Measurements from ENCODE around the gene ETFRF1. TPM values are rescaled to one million over a fixed set of nuclear protein-coding genes. Genes with fewer than 3 reads are reported as not detected.

Gene ETFRF1
- polyA plus RNA-seq, 1 donor from 2014 or later, result 81.8 TPM

- H3K9ac ChIP-seq (ENCODE audit: low read length), result no peak overlapping the region
- TF ChIP-seq, protein P1, sequence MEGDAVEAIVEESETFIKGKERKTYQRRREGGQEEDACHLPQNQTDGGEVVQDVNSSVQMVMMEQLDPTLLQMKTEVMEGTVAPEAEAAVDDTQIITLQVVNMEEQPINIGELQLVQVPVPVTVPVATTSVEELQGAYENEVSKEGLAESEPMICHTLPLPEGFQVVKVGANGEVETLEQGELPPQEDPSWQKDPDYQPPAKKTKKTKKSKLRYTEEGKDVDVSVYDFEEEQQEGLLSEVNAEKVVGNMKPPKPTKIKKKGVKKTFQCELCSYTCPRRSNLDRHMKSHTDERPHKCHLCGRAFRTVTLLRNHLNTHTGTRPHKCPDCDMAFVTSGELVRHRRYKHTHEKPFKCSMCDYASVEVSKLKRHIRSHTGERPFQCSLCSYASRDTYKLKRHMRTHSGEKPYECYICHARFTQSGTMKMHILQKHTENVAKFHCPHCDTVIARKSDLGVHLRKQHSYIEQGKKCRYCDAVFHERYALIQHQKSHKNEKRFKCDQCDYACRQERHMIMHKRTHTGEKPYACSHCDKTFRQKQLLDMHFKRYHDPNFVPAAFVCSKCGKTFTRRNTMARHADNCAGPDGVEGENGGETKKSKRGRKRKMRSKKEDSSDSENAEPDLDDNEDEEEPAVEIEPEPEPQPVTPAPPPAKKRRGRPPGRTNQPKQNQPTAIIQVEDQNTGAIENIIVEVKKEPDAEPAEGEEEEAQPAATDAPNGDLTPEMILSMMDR (IDR thresholded peaks at IDR 0.05; ENCODE audit: poor library complexity, severe bottlenecking), result no peak
- TF ChIP-seq EZH2 (IDR thresholded peaks at IDR 0.05; ENCODE audit: borderline replicate concordance, insufficient read depth, low read length, poor library complexity, severe bottlenecking), result no peak
- no peak for TF ChIP-seq POLR2AphosphoS5 (IDR thresholded peaks at IDR 0.05)
- TF ChIP-seq, protein P2, sequence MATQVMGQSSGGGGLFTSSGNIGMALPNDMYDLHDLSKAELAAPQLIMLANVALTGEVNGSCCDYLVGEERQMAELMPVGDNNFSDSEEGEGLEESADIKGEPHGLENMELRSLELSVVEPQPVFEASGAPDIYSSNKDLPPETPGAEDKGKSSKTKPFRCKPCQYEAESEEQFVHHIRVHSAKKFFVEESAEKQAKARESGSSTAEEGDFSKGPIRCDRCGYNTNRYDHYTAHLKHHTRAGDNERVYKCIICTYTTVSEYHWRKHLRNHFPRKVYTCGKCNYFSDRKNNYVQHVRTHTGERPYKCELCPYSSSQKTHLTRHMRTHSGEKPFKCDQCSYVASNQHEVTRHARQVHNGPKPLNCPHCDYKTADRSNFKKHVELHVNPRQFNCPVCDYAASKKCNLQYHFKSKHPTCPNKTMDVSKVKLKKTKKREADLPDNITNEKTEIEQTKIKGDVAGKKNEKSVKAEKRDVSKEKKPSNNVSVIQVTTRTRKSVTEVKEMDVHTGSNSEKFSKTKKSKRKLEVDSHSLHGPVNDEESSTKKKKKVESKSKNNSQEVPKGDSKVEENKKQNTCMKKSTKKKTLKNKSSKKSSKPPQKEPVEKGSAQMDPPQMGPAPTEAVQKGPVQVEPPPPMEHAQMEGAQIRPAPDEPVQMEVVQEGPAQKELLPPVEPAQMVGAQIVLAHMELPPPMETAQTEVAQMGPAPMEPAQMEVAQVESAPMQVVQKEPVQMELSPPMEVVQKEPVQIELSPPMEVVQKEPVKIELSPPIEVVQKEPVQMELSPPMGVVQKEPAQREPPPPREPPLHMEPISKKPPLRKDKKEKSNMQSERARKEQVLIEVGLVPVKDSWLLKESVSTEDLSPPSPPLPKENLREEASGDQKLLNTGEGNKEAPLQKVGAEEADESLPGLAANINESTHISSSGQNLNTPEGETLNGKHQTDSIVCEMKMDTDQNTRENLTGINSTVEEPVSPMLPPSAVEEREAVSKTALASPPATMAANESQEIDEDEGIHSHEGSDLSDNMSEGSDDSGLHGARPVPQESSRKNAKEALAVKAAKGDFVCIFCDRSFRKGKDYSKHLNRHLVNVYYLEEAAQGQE (IDR thresholded peaks at IDR 0.05; ENCODE audit: borderline replicate concordance), result no peak
- no peak for TF ChIP-seq SMC3 (conservative IDR thresholded peaks at IDR 0.05; ENCODE audit: poor library complexity)
- TF ChIP-seq TAF1 (IDR thresholded peaks at IDR 0.05; ENCODE audit: low read depth), result no peak
- TF ChIP-seq RAD21 (conservative IDR thresholded peaks at IDR 0.05), result no peak
- no peak for TF ChIP-seq EP300 (conservative IDR thresholded peaks at IDR 0.05; ENCODE audit: poor library complexity, severe bottlenecking)
- no peak for TF ChIP-seq MXI1 (conservative IDR thresholded peaks at IDR 0.05; ENCODE audit: poor library complexity, severe bottlenecking)
- H3K9me2 ChIP-seq (ENCODE audit: insufficient read depth, low read length), result no peaks in the 10 kb centered on the region
- H3K4me2 ChIP-seq (ENCODE audit: low read length), result no peak overlapping the region
- H3K79me2 ChIP-seq (replicated peaks; ENCODE audit: insufficient read depth, low read length), result no peaks in the 10 kb centered on the region
- H4K20me1 ChIP-seq (ENCODE audit: insufficient read depth), result no peaks in the 10 kb centered on the region
- no peaks in the 10 kb centered on the region for H3K9me3 ChIP-seq (ENCODE audit: low read length)
- H3F3A ChIP-seq (ENCODE audit: insufficient read depth, low read length, poor library complexity, severe bottlenecking), result no peaks in the 10 kb centered on the region
- H3K27me3 ChIP-seq (ENCODE audit: insufficient read depth, low read depth, low read length), result no peaks in the 10 kb centered on the region
- H3K27ac ChIP-seq (ENCODE audit: low read length), result no peak overlapping the region
- H3K4me3 ChIP-seq (ENCODE audit: low read length), result no peak overlapping the region
- no peaks in the 10 kb centered on the region for H3K36me3 ChIP-seq (ENCODE audit: insufficient read depth, low read length)
- no peak overlapping the region for H2AFZ ChIP-seq (ENCODE audit: low read depth, low read length)
Measured at GRCh38 chr12:25182765-25183164, 12.3 kb upstream of the ETFRF1 start.

DNA sequence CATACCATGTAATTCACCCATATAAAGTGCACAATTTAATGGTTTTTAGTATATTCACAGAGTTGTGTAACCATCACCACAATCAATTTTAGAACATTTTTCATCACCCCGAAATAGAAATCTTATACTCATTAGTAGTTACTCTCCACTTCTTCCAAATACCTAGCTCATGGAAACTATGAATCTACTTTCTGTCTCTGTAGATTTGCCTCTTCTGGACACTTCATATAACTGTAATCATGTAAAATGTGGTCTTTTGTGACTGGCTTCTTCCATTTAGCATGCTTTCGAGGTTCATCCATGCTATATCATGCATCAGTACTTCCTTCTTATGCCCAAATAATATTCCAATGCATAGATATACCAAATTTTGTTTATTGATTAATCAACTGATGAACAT lies 10.9 kb upstream of the ETFRF1 start:
- no peaks in the 10 kb centered on the region for H3K9me2 ChIP-seq (ENCODE audit: insufficient read depth, low read length)
- no peaks in the 10 kb centered on the region for H4K20me1 ChIP-seq (ENCODE audit: insufficient read depth)
- no peak overlapping the region for H3K27ac ChIP-seq (ENCODE audit: low read length)
- no peak overlapping the region for H3K4me2 ChIP-seq (ENCODE audit: low read length)
- TF ChIP-seq, protein P1 (IDR thresholded peaks at IDR 0.05; ENCODE audit: poor library complexity, severe bottlenecking), result no peak
- TF ChIP-seq, protein P2 (IDR thresholded peaks at IDR 0.05; ENCODE audit: borderline replicate concordance), result no peak
- TF ChIP-seq MXI1 (conservative IDR thresholded peaks at IDR 0.05; ENCODE audit: poor library complexity, severe bottlenecking) (no peak), EP300 (conservative IDR thresholded peaks at IDR 0.05; ENCODE audit: poor library complexity, severe bottlenecking) (no peak), RAD21 (conservative IDR thresholded peaks at IDR 0.05) (no peak), EZH2 (IDR thresholded peaks at IDR 0.05; ENCODE audit: borderline replicate concordance, insufficient read depth, low read length, poor library complexity, severe bottlenecking) (no peak)
- H3F3A ChIP-seq (ENCODE audit: insufficient read depth, low read length, poor library complexity, severe bottlenecking), result no peaks in the 10 kb centered on the region
- H3K4me3 ChIP-seq (ENCODE audit: low read length), result no peak overlapping the region
- H3K9me3 ChIP-seq (ENCODE audit: low read length), result no peaks in the 10 kb centered on the region
- H2AFZ ChIP-seq (ENCODE audit: low read depth, low read length), result no peak overlapping the region
- H3K36me3 ChIP-seq (ENCODE audit: insufficient read depth, low read length), result no peaks in the 10 kb centered on the region
- H3K9ac ChIP-seq (ENCODE audit: low read length), result no peak overlapping the region
- no peaks in the 10 kb centered on the region for H3K79me2 ChIP-seq (replicated peaks; ENCODE audit: insufficient read depth, low read length)
- H3K27me3 ChIP-seq (ENCODE audit: insufficient read depth, low read depth, low read length), result no peaks in the 10 kb centered on the region

Measured in neural cell (in vitro differentiated cells).